SK-N-SH (cell line): Measurements from ENCODE around the gene PMM2. TPM values are rescaled to one million over a fixed set of nuclear protein-coding genes. Genes with fewer than 3 reads are reported as not detected.

ENCODE experiments used
- CTCF ChIA-PET: fragments of 300-600, 350-600 bp; formaldehyde crosslinking; extraction: SDS; loops from one replicate; lab custom pipeline; 2021; lab: Yijun Ruan, JAX
- POLR2A ChIA-PET: fragments of 350-600 bp; sonication (Branson Sonifier 250); formaldehyde crosslinking; extraction: SDS; loops from one replicate; lab custom pipeline; 2020; ENCODE audit warnings: antibody characterized with exemption, inconsistent platforms; lab: Yijun Ruan, JAX
- DNase-seq: peaks from one replicate; pipeline ENCODE4 v3.0.0; 2012
- H2AFZ ChIP-seq: fragments of 200-600 bp; sonication (generic); 2 replicates; pipeline ENCODE4 v1.8.1; 2016; ENCODE audit warnings: antibody characterized with exemption, mild to moderate bottlenecking, low read depth
- H3F3A ChIP-seq: fragments of 200-600 bp; sonication (generic); replicated peaks from 2 replicates; pipeline ENCODE3; 2016; ENCODE audit warnings: antibody characterized with exemption, mild to moderate bottlenecking; ENCODE audit not compliant: insufficient read depth
- H3K27ac ChIP-seq, 2 experiments: fragments of 200-500 bp in 1 of 2; fragments of 200-600 bp in 1 of 2; sonication (Bioruptor generic) in 1 of 2; sonication (generic), shearing (Covaris generic) in 1 of 2; 2 replicates each; pipeline versions ENCODE4 v1.5.1 to v1.6.1; 2014 to 2016; ENCODE audit warnings: low read depth in 2 of 2, inconsistent platforms in 1 of 2, low read length in 1 of 2, mild to moderate bottlenecking in 1 of 2, mixed read lengths in 1 of 2
- H3K27me3 ChIP-seq: fragments of 200-600 bp; sonication (generic), shearing (Covaris generic); 2 replicates; pipeline ENCODE4 v1.6.1; 2016; ENCODE audit warnings: mixed run types; ENCODE audit not compliant: insufficient read depth
- H3K36me3 ChIP-seq, 2 experiments: fragments of 200-500 bp in 1 of 2; fragments of 200-600 bp in 1 of 2; sonication (Bioruptor generic) in 1 of 2; sonication (generic) in 1 of 2; replicated peaks in 1 of 2; 2 replicates each; pipeline versions ENCODE3 to v1.5.1; 2014 to 2016; ENCODE audit warnings: low read length in 1 of 2, mild to moderate bottlenecking in 1 of 2; ENCODE audit not compliant: insufficient read depth in 2 of 2, control insufficient read depth in 1 of 2
- H3K4me1 ChIP-seq, 2 experiments: fragments of 200-500 bp in 1 of 2; fragments of 200-600 bp in 1 of 2; sonication (Bioruptor generic) in 1 of 2; sonication (generic), shearing (Covaris generic) in 1 of 2; 2 replicates each; pipeline versions ENCODE4 v1.5.1 to v1.6.1; 2014 to 2016; ENCODE audit warnings: low read depth in 1 of 2, low read length in 1 of 2, mixed run types in 1 of 2; ENCODE audit not compliant: insufficient read depth in 2 of 2, control insufficient read depth in 1 of 2
- H3K4me2 ChIP-seq: fragments of 200-600 bp; sonication (generic), shearing (Covaris generic); 2 replicates; pipeline ENCODE4 v1.6.1; 2017; ENCODE audit warnings: mixed run types
- H3K4me3 ChIP-seq, 2 experiments: fragments of 200-500 bp in 1 of 2; fragments of 200-600 bp in 1 of 2; sonication (Bioruptor generic) in 1 of 2; sonication (generic), shearing (Covaris generic) in 1 of 2; 2 replicates each; pipeline versions ENCODE4 v1.5.1 to v1.8.1; 2014 to 2016; ENCODE audit warnings: low read depth in 2 of 2, inconsistent platforms in 1 of 2, low read length in 1 of 2, mild to moderate bottlenecking in 1 of 2, mixed read lengths in 1 of 2, moderate library complexity in 1 of 2
- H3K79me2 ChIP-seq: fragments of 200-600 bp; sonication (generic); 2 replicates; pipeline ENCODE4 v1.8.1; 2017; ENCODE audit warnings: mild to moderate bottlenecking; ENCODE audit not compliant: insufficient read depth
- H3K9ac ChIP-seq: fragments of 200-600 bp; sonication (generic); 2 replicates; pipeline ENCODE4 v1.6.1; 2017; ENCODE audit warnings: mixed run types
- H3K9me2 ChIP-seq: fragments of 200-600 bp; sonication (generic); 2 replicates; pipeline ENCODE4 v1.6.1; 2017; ENCODE audit warnings: mixed run types
- H3K9me3 ChIP-seq: fragments of 200-600 bp; sonication (generic); 2 replicates; pipeline ENCODE4 v1.6.1; 2017; ENCODE audit warnings: mixed run types, mild to moderate bottlenecking, moderate library complexity
- H4K20me1 ChIP-seq: fragments of 200-600 bp; sonication (generic); 2 replicates; pipeline ENCODE4 v1.6.1; 2017; ENCODE audit warnings: mild to moderate bottlenecking, mixed run types; ENCODE audit not compliant: insufficient read depth
- CHD2 ChIP-seq: fragments of 150-350 bp; IDR thresholded peaks from 2 replicates; pipeline ENCODE4 v1.6.1; 2018; ENCODE audit warnings: low read length; ENCODE audit not compliant: partially characterized antibody
- ELF1 ChIP-seq: IDR thresholded peaks from 2 replicates; pipeline ENCODE4 v1.4.0; 2012
- EZH2phosphoT487 ChIP-seq: fragments of 200-600 bp; sonication (generic); IDR thresholded peaks from 2 replicates; pipeline ENCODE4 v1.6.1; 2017; ENCODE audit warnings: low read depth, mixed run types, mild to moderate bottlenecking, antibody characterized with exemption, moderate library complexity, borderline replicate concordance
- FOXM1 ChIP-seq: IDR thresholded peaks from 2 replicates; pipeline ENCODE4 v1.4.0; 2012; ENCODE audit warnings: low read depth, mild to moderate bottlenecking
- GATA2 ChIP-seq: sonication (generic); formaldehyde crosslinking; IDR thresholded peaks from 2 replicates; pipeline ENCODE4 v1.5.0; 2020; ENCODE audit warnings: mild to moderate bottlenecking, missing genetic modification reagents
- MXI1 ChIP-seq: IDR thresholded peaks from 2 replicates; pipeline ENCODE4 v1.6.1; 2012; ENCODE audit warnings: mild to moderate bottlenecking, low read depth, low read length, improper control_type of control experiment
- TCF12 ChIP-seq: IDR thresholded peaks from 2 replicates; pipeline ENCODE4 v1.4.0; 2012
- USF2 ChIP-seq: fragments of 150-350 bp; IDR thresholded peaks from 2 replicates; pipeline ENCODE4 v1.6.1; 2017; ENCODE audit warnings: antibody characterized with exemption, low read length, low read depth, borderline replicate concordance
- WGBS: methylation state at CpG from one replicate; pipeline ENCODE4 v1.1.6; 2017; ENCODE audit warnings: low lambda C conversion rate; 5-methylcytosine and 5-hydroxymethylcytosine counted together
- polyA plus RNA-seq, 3 experiments: library from polyadenylated mRNA; depleted of rRNA; stranded (reverse); fragments of >200 nt; gene quantifications; 2 replicates each; pipeline ENCODE4 v1.2.3, GENCODE V29; 2012

PMM2 gene
- polyA plus RNA-seq, 1 of the 3 experiments (the other 2 are of a cell fraction) = 24.3 TPM

GRCh38 chr16:8865145-8865882, 67.7 kb downstream of the PMM2 start:
- Histone ChIP-seq H3K9me3 (no peaks in the 10 kb centered on the region), H4K20me1 (peaks cover 56% of the 10 kb centered on the region), H3K27ac (no peak overlapping the region), H3K36me3 (no peaks in the 10 kb centered on the region), H3K4me3 (no peak overlapping the region), H3K9ac (no peak overlapping the region), H3K79me2 (peaks cover 78% of the 10 kb centered on the region), H3F3A (no peaks in the 10 kb centered on the region), H2AFZ (no peak overlapping the region), H3K27me3 (no peaks in the 10 kb centered on the region), H3K9me2 (no peaks in the 10 kb centered on the region), H3K4me2 (peak overlapping the region; percentile 100; the same call in 1 of the 2 replicates), H3K4me1 (peaks cover 29 to 35% of the 10 kb centered on the region in 2 experiments; a peak in 2 of 4 replicates)
- TF ChIP-seq GATA2 = no peak
- no peak for TF ChIP-seq ELF1
- TF ChIP-seq EZH2phosphoT487 = no peak
- DNase-seq = no peak
- ChIA-PET CTCF (interaction anchor here (0.6 to 2.2 kb wide), 4 partner anchors 13 to 205 kb away, joined by 3 to 5 read pairs (median 4); no protein-coding TSS in a partner anchor), POLR2A (no interaction called here)
- WGBS = 92% methylated on average over 14 of the region's 14 CpGs

- Histone ChIP-seq H3K4me3 (peak overlapping the region; percentile 62 to 81), H3K4me2 (peak overlapping the region; percentile 100), H3K36me3 (no peaks in the 10 kb centered on the region), H3K27ac (no peak overlapping the region; a peak in 1 of 4 replicates), H3K4me1 (peaks cover 33 to 35% of the 10 kb centered on the region in 2 experiments; a peak in 2 of 4 replicates), H3K9me2 (no peaks in the 10 kb centered on the region), H4K20me1 (peaks cover 50% of the 10 kb centered on the region), H2AFZ (no peak overlapping the region), H3K9ac (peak overlapping the region; percentile 88; the same call in 1 of the 2 replicates), H3F3A (peaks cover 4% of the 10 kb centered on the region), H3K9me3 (no peaks in the 10 kb centered on the region), H3K27me3 (no peaks in the 10 kb centered on the region), H3K79me2 (peaks cover 69% of the 10 kb centered on the region)
- WGBS = 58% methylated on average over 26 of the region's 30 CpGs
- peak; percentile 67 for DNase-seq
- POLR2A ChIA-PET = no interaction called here
- CTCF ChIA-PET = interaction anchor here (0.9 kb wide), 1 partner anchor 12 kb away, joined by 3 read pairs; no protein-coding TSS in a partner anchor
- TF ChIP-seq USF2 (peak; percentile 28; the same call in 1 of the 2 replicates), EZH2phosphoT487 (no peak), CHD2 (peak; percentile 23), FOXM1 (no peak), TCF12 (no peak), MXI1 (peak; percentile 91)
Observed at GRCh38 chr16:8866118-8866883, 68.7 kb downstream of the PMM2 start.
